HCT116 (cell line): ENCODE results near the gene TFEB. TPM values are rescaled to one million over a fixed set of nuclear protein-coding genes. Genes with fewer than 3 reads are reported as not detected.

Source experiments
- ATAC-seq: fragments of 200-7000 bp; cut with Tn5 transposase; 2 replicates; pipeline ENCODE4 v1.9.1; 2020; ENCODE audit warnings: mild to moderate bottlenecking, moderate library complexity
- BruUV-seq: library from RNA; stranded (reverse); fragments of 400-500 nt; replicated peaks from 2 replicates; lab custom pipeline; 2021; lab: Mats Ljungman, UMichigan
- CTCF ChIA-PET: fragments of 300-600 bp; sonication (Branson Sonifier 250); formaldehyde crosslinking; loops from one replicate; lab custom pipeline; 2021; ENCODE audit warnings: antibody characterized with exemption; lab: Charles Lee
- POLR2A ChIA-PET: fragments of 300-600, 350-600 bp; sonication (Branson Sonifier 250); formaldehyde crosslinking; loops from one replicate; lab custom pipeline; 2021; ENCODE audit warnings: antibody characterized with exemption; lab: Charles Lee
- RAD21 ChIA-PET, 2 experiments: fragments of 300-600 bp; sonication (Branson Sonifier 250); formaldehyde crosslinking; loops; one replicate each; lab custom pipeline; 2023; ENCODE audit warnings: low total read pairs in 2 of 2; ENCODE audit not compliant: uncharacterized antibody in 2 of 2, unreplicated experiment in 2 of 2, low non-redundant PET in 1 of 2; lab: Charles Lee
- DNase-seq: peaks from one replicate; pipeline ENCODE4 v3.0.0-alpha.2; 2010; ENCODE audit warnings: low read depth, low spot score
- H2AFZ ChIP-seq: fragments of 200-600 bp; shearing (Covaris generic), sonication (generic); 2 replicates; pipeline ENCODE4 v1.6.1; 2017; ENCODE audit warnings: low read depth, mixed run types, mixed read lengths, antibody characterized with exemption, low read length; ENCODE audit not compliant: poor library complexity, severe bottlenecking
- H3K27ac ChIP-seq: 2 replicates; pipeline ENCODE4 v1.5.1; 2012; ENCODE audit warnings: low read depth, low read length
- H3K27me3 ChIP-seq: fragments of 200-600 bp; sonication (generic); 2 replicates; pipeline ENCODE4 v1.6.1; 2016; ENCODE audit warnings: mixed run types, low read length, mixed read lengths; ENCODE audit not compliant: insufficient read depth
- H3K36me3 ChIP-seq, 2 experiments: fragments of 200-500 bp in 1 of 2; fragments of 200-600 bp in 1 of 2; sonication (Bioruptor generic) in 1 of 2; sonication (generic) in 1 of 2; 2 replicates each; pipeline versions ENCODE4 v1.5.1 to v1.6.1; 2014 to 2016; ENCODE audit warnings: low read length in 2 of 2, inconsistent platforms in 1 of 2, mixed read lengths in 1 of 2, mixed run types in 1 of 2; ENCODE audit not compliant: insufficient read depth in 2 of 2, control insufficient read depth in 1 of 2
- H3K4me1 ChIP-seq, 2 experiments: fragments of 200-600 bp in 1 of 2; sonication (generic) in 1 of 2; 2 replicates each; pipeline versions ENCODE4 v1.5.1 to v1.6.1; 2012 to 2017; ENCODE audit warnings: low read length in 2 of 2, inconsistent platforms in 1 of 2, mild to moderate bottlenecking in 1 of 2, mixed read lengths in 1 of 2, mixed run types in 1 of 2, moderate library complexity in 1 of 2; ENCODE audit not compliant: insufficient read depth in 2 of 2, control insufficient read depth in 1 of 2
- H3K4me2 ChIP-seq: fragments of 200-600 bp; sonication (generic); 2 replicates; pipeline ENCODE4 v1.6.1; 2017; ENCODE audit warnings: mixed run types, low read length, mixed read lengths
- H3K4me3 ChIP-seq, 2 experiments: fragments of 200-600 bp in 1 of 2; sonication (generic) in 1 of 2; replicated peaks in 1 of 2; 2 replicates each; pipeline ENCODE4 v1.5.1; 2011 to 2016; ENCODE audit warnings: low read length in 2 of 2, control low read depth in 1 of 2, low read depth in 1 of 2, mild to moderate bottlenecking in 1 of 2, mixed read lengths in 1 of 2, mixed run types in 1 of 2
- H3K79me2 ChIP-seq: fragments of 200-600 bp; sonication (generic); 2 replicates; pipeline ENCODE4 v1.6.1; 2017; ENCODE audit warnings: mild to moderate bottlenecking, mixed run types, low read length, moderate library complexity, mixed read lengths; ENCODE audit not compliant: insufficient read depth
- H3K9ac ChIP-seq: fragments of 200-600 bp; sonication (generic); 2 replicates; pipeline ENCODE4 v1.6.1; 2016; ENCODE audit warnings: low read length, mixed read lengths
- H3K9me2 ChIP-seq: fragments of 200-600 bp; sonication (generic), shearing (Covaris generic); 2 replicates; pipeline ENCODE4 v1.6.1; 2017; ENCODE audit warnings: mixed run types, mild to moderate bottlenecking, moderate library complexity; ENCODE audit not compliant: insufficient read depth
- H3K9me3 ChIP-seq, 2 experiments: fragments of 200-500 bp in 1 of 2; fragments of 200-600 bp in 1 of 2; sonication (Bioruptor generic) in 1 of 2; sonication (generic) in 1 of 2; 2 replicates each; pipeline ENCODE4 v1.6.1; 2014 to 2017; ENCODE audit warnings: low read length in 2 of 2, mixed read lengths in 2 of 2, inconsistent platforms in 1 of 2, low read depth in 1 of 2, mild to moderate bottlenecking in 1 of 2, mixed run types in 1 of 2, moderate library complexity in 1 of 2; ENCODE audit not compliant: control insufficient read depth in 1 of 2, insufficient read depth in 1 of 2
- H4K20me1 ChIP-seq: fragments of 200-600 bp; sonication (generic), shearing (Covaris generic); 2 replicates; pipeline ENCODE4 v1.6.1; 2017; ENCODE audit warnings: mixed run types, mild to moderate bottlenecking, moderate library complexity; ENCODE audit not compliant: insufficient read depth
- CEBPB ChIP-seq: IDR thresholded peaks from 2 replicates; pipeline ENCODE4 v1.6.1; 2012; ENCODE audit warnings: low read depth
- ELF1 ChIP-seq: IDR thresholded peaks from 2 replicates; pipeline ENCODE4 v1.6.1; 2012; ENCODE audit warnings: low read depth, borderline replicate concordance
- EZH2phosphoT487 ChIP-seq: fragments of 200-600 bp; IDR thresholded peaks from 2 replicates; pipeline ENCODE4 v1.6.1; 2018; ENCODE audit warnings: antibody characterized with exemption, borderline replicate concordance
- FOSL1 ChIP-seq: IDR thresholded peaks from 2 replicates; pipeline ENCODE4 v1.6.1; 2012; ENCODE audit warnings: low read depth
- JUND ChIP-seq: IDR thresholded peaks from 2 replicates; pipeline ENCODE4 v1.6.1; 2012
- MAX ChIP-seq: IDR thresholded peaks from 2 replicates; pipeline ENCODE4 v1.6.1; 2012
- POLR2A ChIP-seq: IDR thresholded peaks from 2 replicates; pipeline ENCODE4 v1.7.0; 2011; ENCODE audit warnings: borderline replicate concordance; ENCODE audit not compliant: insufficient read depth, insufficient read length; ENCODE audit errors: extremely low read depth
- POLR2AphosphoS5 ChIP-seq: IDR thresholded peaks from 2 replicates; pipeline ENCODE4 v1.6.1; 2011; ENCODE audit warnings: mild to moderate bottlenecking, low read depth, low read length, moderate library complexity
- REST ChIP-seq: IDR thresholded peaks from 2 replicates; pipeline ENCODE4 v1.6.1; 2012; ENCODE audit warnings: low read depth
- SIN3A ChIP-seq: IDR thresholded peaks from 2 replicates; pipeline ENCODE4 v1.6.1; 2012; ENCODE audit warnings: low read depth
- SP1 ChIP-seq: IDR thresholded peaks from 2 replicates; pipeline ENCODE4 v1.6.1; 2012; ENCODE audit warnings: low read depth
- SRF ChIP-seq: IDR thresholded peaks from 2 replicates; pipeline ENCODE4 v1.6.1; 2012; ENCODE audit warnings: low read depth
- TCF7L2 ChIP-seq: IDR thresholded peaks from 2 replicates; pipeline ENCODE4 v1.7.0; 2011; ENCODE audit warnings: borderline replicate concordance, inconsistent platforms; ENCODE audit not compliant: insufficient read depth, insufficient read length; ENCODE audit errors: extremely low read depth
- YY1 ChIP-seq: IDR thresholded peaks from 2 replicates; pipeline ENCODE4 v1.6.1; 2011; ENCODE audit warnings: low read length, low read depth, moderate library complexity, mild to moderate bottlenecking; ENCODE audit not compliant: insufficient replicate concordance; ENCODE audit errors: extremely low read depth
- ZBTB33 ChIP-seq: IDR thresholded peaks from 2 replicates; pipeline ENCODE4 v1.6.1; 2011; ENCODE audit warnings: mild to moderate bottlenecking, low read length, moderate library complexity; ENCODE audit not compliant: insufficient replicate concordance; ENCODE audit errors: extremely low read depth
- ZFX ChIP-seq: fragments of 450-650 bp; IDR thresholded peaks from 2 replicates; pipeline ENCODE4 v1.6.1; 2017
- ZNF274 ChIP-seq: fragments of 200-500 bp; sonication (Bioruptor generic); IDR thresholded peaks from 2 replicates; pipeline ENCODE4 v1.6.1; 2014; ENCODE audit warnings: mild to moderate bottlenecking, low read depth, low read length, inconsistent platforms
- intact Hi-C: fragments of 100-400 bp; cut with micrococcal nuclease; formaldehyde crosslinking; loops from 2 replicates; pipeline ENCODE4 v1.10.0; 2022
- total RNA-seq: library from RNA; stranded (reverse); gene quantifications from one replicate; pipeline ENCODE4 v1.2.1, GENCODE V29; 2021; ENCODE audit not compliant: unreplicated experiment

TFEB gene
- total RNA-seq, 1 experiment from 2014 or later = 4.8 TPM

- TF ChIP-seq MAX (no peak), ELF1 (no peak), ZNF274 (no peak), EZH2phosphoT487 (no peak), TCF7L2 (no peak)
Measured at GRCh38 chr6:41699063-41699462, 36.3 kb downstream of the TFEB start (continued).

GRCh38 chr6:41697861-41698781 lies 37.3 kb downstream of the TFEB start:
- H3K27ac ChIP-seq = no peak overlapping the region
- H3K79me2 ChIP-seq = no peaks in the 10 kb centered on the region
- no peak overlapping the region for H3K4me3 ChIP-seq
- ChIA-PET POLR2A (no interaction called here), CTCF (no interaction called here), RAD21 (no interaction called here)
- H2AFZ ChIP-seq = no peak overlapping the region
- no peak for DNase-seq
- intact Hi-C loops = no loop called here
- H3K27me3 ChIP-seq = no peaks in the 10 kb centered on the region
- no peak overlapping the region for H3K4me2 ChIP-seq
- TF ChIP-seq SP1 = no peak
- no peak for TF ChIP-seq FOSL1
- no peak for TF ChIP-seq SIN3A
- no peak for TF ChIP-seq ZFX
- TF ChIP-seq ZBTB33 = no peak
- TF ChIP-seq YY1 = no peak
- no peak for TF ChIP-seq MAX
- no peak for TF ChIP-seq POLR2A
- TF ChIP-seq JUND = no peak
- no peak for TF ChIP-seq SRF
- TF ChIP-seq CEBPB = no peak
- no peak for TF ChIP-seq EZH2phosphoT487
- no peak for TF ChIP-seq POLR2AphosphoS5
- no peak for TF ChIP-seq REST
- no TSS peak for BruUV-seq
- H3K9me3 ChIP-seq = no peaks in the 10 kb centered on the region
- no peak for ATAC-seq
- no peak overlapping the region for H3K9ac ChIP-seq
- H3K9me2 ChIP-seq = no peaks in the 10 kb centered on the region
- no peaks in the 10 kb centered on the region for H4K20me1 ChIP-seq
- no peaks in the 10 kb centered on the region for H3K36me3 ChIP-seq
- peaks cover 5 to 6% of the 10 kb centered on the region in 2 experiments; a peak in 2 of 4 replicates for H3K4me1 ChIP-seq
